IgD-negative memory B cell (primary cell): ENCODE measurements around the gene ZNF100. TPM values are rescaled to one million over a fixed set of nuclear protein-coding genes. Genes with fewer than 3 reads are reported as not detected.
"Not testable (repeated sequence)": the region's sequence is repeated elsewhere in the genome, so short reads cannot be mapped to it uniquely, and the experiment has no call there.

ENCODE experiments used
- H3K27ac Mint-ChIP-seq, 3 donors: one replicate each; pipeline ENCODE4 v1.8.0; 2020 to 2022; ENCODE audit warnings: mild to moderate bottlenecking in 3 of 3, mixed read lengths in 3 of 3, moderate library complexity in 1 of 3
- H3K27me3 Mint-ChIP-seq: one replicate; pipeline ENCODE4 v1.8.0; 2021; ENCODE audit warnings: mixed read lengths
- H3K36me3 Mint-ChIP-seq: one replicate; pipeline ENCODE4 v1.8.0; 2020; ENCODE audit warnings: mild to moderate bottlenecking, mixed read lengths
- H3K4me1 Mint-ChIP-seq, 3 donors: one replicate each; pipeline ENCODE4 v1.8.0; 2020 to 2022; ENCODE audit warnings: mixed read lengths in 3 of 3, mild to moderate bottlenecking in 1 of 3
- H3K4me3 Mint-ChIP-seq, 4 donors: one replicate each; pipeline ENCODE4 v1.8.0; 2020 to 2022; ENCODE audit warnings: mild to moderate bottlenecking in 4 of 4, mixed read lengths in 4 of 4, moderate library complexity in 3 of 4
- H3K9me3 Mint-ChIP-seq, 3 donors: one replicate each; pipeline ENCODE4 v1.8.0; 2020 to 2021; ENCODE audit warnings: mixed read lengths in 3 of 3, mild to moderate bottlenecking in 1 of 3
- polyA plus RNA-seq: library from polyadenylated mRNA; unstranded; fragments of 300-500 nt; fragmentation: Illumina TruSeq; gene quantifications from one replicate; pipeline ENCODE4 v1.2.3, GENCODE V29; 2021

The ZNF100 gene
- 14.4 TPM for polyA plus RNA-seq

GRCh38 chr19:21767065-21767800 lies at the start of gene ZNF100:
Gene ZNF100, minus strand, starts transcription at chr19:21767579. Its CDS starts 150 bp downstream, at chr19:21767429.
- Mint-ChIP-seq H3K36me3 (peaks cover 7% of the 10 kb centered on the region), H3K27me3 (no peaks in the 10 kb centered on the region), H3K27ac (peak within 1 kb of the TSS; percentile 92 to 100 (median 94)), H3K9me3 (no peaks in the 10 kb centered on the region), H3K4me1 (peaks cover 18 to 22% (median 19%) of the 10 kb centered on the region in 3 donors), H3K4me3 (peak within 1 kb of the TSS; percentile 95 to 100 (median 98))

DNA sequence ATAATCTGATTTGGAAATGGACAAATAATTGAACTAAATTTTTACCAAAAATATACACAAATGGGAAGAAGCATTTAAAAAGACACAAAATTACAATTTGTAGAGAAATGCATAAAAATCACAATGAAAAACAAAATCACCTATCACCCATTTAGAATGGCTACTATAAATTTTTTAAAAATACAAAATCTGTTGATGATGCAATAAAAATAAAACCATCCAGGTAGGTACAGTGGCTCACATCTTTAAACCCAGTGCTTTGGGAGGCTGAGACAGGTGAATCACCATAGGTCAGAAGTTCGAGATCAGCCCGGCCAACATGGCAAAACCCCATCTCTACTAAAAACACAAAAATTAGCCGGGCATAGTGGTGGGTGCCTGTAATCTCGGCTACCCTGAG lies 45.1 kb upstream of the ZNF100 start:
- Mint-ChIP-seq H3K4me1 (no peaks in the 10 kb centered on the region), H3K4me3 (peak overlapping the region in 1 of 4 donors; percentile 37), H3K9me3 (peaks cover 8 to 49% (median 17%) of the 10 kb centered on the region in 3 donors), H3K36me3 (peaks cover 45% of the 10 kb centered on the region), H3K27me3 (no peaks in the 10 kb centered on the region), H3K27ac (no peak overlapping the region)

DNA sequence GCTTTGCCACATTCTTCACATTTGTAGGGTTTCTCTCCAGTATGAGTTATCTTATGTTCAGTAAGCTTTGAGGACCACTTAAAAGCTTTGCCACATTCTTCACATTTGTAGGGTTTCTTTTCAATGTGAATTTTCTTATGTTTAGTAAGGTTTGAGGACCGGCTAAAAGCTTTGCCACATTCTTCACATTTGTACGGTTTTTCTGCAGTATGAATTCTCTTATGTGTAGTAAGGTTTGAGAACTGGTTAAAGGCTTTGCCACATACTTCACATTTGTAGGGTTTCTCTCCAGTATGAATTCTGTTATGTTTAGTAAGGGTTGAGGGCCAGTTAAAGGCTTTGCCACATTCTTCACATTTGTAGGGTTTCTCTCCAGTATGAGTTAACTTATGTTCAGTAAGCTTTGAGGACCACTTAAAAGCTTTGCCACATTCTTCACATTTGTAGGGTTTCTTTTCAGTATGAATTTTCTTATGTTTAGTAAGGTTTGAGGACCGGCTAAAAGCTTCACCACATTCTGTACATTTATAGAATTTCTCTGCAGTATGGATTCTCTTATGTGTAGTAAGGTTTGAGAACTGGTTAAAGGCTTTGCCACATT lies 41.1 kb upstream of the ZNF100 start:
- Mint-ChIP-seq H3K9me3 (peaks cover 10 to 45% (median 17%) of the 10 kb centered on the region in 3 donors), H3K36me3 (peaks cover 23% of the 10 kb centered on the region), H3K27ac (peak overlapping the region in 1 of 3 donors; percentile 4)
- not testable (repeated sequence) for H3K4me3 Mint-ChIP-seq, H3K4me1 Mint-ChIP-seq, H3K27me3 Mint-ChIP-seq

DNA sequence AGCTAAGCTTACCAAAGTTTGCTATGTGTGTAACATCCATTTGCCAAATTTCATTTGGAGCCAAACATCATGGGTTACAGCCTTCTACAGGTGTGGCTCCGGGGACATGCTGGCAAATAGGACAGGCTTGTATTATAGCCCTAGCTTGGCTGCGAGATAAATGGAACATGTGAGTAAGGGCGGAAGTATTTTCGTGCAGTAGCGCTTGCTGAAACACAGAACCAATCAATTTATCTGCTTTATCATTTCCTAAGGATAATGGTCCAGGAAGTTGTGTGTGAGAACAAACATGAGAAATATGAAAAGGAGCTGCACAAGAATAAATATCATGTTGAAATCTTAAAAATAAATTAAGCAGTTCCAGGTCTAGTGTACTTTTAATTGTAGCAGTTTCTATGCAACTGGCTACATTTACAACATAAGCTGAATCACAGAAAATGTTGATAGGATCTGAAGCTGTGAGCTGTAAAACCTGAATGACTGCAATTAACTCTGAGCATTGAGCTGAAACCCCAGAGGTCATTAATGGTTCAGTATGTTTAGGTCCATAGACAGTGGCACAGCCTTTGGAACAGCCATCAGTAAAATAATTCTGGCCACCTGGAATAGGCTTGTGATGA lies 22.2 kb upstream of the ZNF100 start:
- Mint-ChIP-seq H3K4me3 (no peak overlapping the region), H3K4me1 (no peaks in the 10 kb centered on the region), H3K27me3 (no peaks in the 10 kb centered on the region), H3K9me3 (peaks cover 10 to 21% (median 19%) of the 10 kb centered on the region in 3 donors), H3K36me3 (peaks cover 1% of the 10 kb centered on the region), H3K27ac (no peak overlapping the region)

- Mint-ChIP-seq H3K36me3 (peaks cover 1% of the 10 kb centered on the region), H3K27ac (no peak overlapping the region), H3K9me3 (peaks cover 8 to 23% (median 14%) of the 10 kb centered on the region in 3 donors), H3K4me3 (no peak overlapping the region), H3K4me1 (no peaks in the 10 kb centered on the region), H3K27me3 (no peaks in the 10 kb centered on the region)
These were observed 19.6 kb upstream of the ZNF100 start for GRCh38 chr19:21786936-21787335.

DNA sequence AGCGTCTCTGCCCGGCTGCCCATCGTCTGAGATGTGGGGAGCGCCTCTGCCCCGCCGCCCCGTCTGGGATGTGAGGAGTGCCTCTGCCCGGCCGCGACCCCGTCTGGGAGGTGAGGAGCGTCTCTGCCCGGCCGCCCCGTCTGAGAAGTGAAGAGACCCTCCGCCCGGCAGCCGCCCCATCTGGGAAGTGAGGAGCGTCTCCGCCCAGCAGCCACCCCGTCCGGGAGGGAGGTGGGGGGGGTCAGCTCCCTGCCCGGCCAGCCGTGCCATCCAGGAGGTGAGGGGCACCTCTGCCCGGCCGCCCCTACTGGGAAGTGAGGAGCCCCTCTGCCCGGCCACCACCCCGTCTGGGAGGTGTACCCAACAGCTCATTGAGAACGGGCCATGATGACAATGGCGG lies 8.4 kb upstream of the ZNF100 start:
- H3K27ac Mint-ChIP-seq, H3K4me3 Mint-ChIP-seq, H3K27me3 Mint-ChIP-seq, H3K36me3 Mint-ChIP-seq, H3K9me3 Mint-ChIP-seq, H3K4me1 Mint-ChIP-seq: not testable (repeated sequence)

DNA sequence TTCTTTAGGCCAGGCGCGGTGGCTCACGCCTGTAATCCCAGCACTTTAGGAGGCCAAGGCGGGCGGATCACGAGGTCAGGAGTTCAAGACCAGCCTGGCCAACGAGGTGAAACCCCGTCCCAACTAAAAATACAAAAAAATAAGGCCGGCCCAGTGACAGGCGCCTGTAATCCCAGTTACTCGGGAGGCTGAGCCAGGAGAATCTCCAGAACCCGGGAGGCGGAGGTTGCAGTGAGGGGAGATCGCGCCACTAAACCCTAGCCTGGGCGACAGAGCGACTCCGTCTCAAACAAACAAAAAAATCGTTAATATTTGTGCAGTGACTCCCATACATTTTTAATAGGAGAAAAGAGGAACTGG lies 694 bp downstream of the ZNF100 start:
- H3K4me3 Mint-ChIP-seq: peak overlapping the region; percentile 95 to 100 (median 98)
- H3K4me1 Mint-ChIP-seq: peaks cover 18 to 22% (median 19%) of the 10 kb centered on the region in 3 donors
- H3K9me3 Mint-ChIP-seq, H3K27me3 Mint-ChIP-seq: not testable (repeated sequence)
- H3K36me3 Mint-ChIP-seq: peaks cover 13% of the 10 kb centered on the region
- H3K27ac Mint-ChIP-seq: peak overlapping the region; percentile 92 to 100 (median 94)

GRCh38 chr19:21765151-21765550 lies 2.2 kb downstream of the ZNF100 start:
- H3K36me3 Mint-ChIP-seq: peaks cover 19% of the 10 kb centered on the region
- H3K9me3 Mint-ChIP-seq: no peaks in the 10 kb centered on the region
- no peaks in the 10 kb centered on the region for H3K27me3 Mint-ChIP-seq
- H3K4me1 Mint-ChIP-seq: peaks cover 17 to 22% (median 19%) of the 10 kb centered on the region in 3 donors
- no peak overlapping the region for H3K27ac Mint-ChIP-seq
- peak overlapping the region in 2 of 4 donors; percentile 3 to 33 for H3K4me3 Mint-ChIP-seq

DNA sequence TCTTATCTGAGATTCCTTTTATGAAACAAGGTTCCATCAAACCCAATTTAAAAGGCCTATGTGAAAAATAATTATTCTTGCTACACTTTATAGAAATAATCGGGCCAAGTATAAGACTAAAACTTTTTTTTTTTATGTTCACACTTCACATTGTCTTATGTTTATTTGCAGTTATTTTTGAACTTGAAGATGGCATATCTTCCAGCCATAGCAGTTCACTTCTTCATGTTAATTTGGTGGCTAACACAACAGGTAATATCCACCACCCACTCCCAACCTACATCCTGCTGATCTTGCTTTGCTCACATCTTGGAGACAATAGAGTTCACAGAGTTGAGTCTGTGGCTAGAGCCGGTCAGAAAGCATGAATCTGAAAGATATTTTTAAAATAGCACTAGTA lies 5.8 kb downstream of the ZNF100 start:
- H3K9me3 Mint-ChIP-seq, H3K27me3 Mint-ChIP-seq: not testable (repeated sequence)
- Mint-ChIP-seq H3K36me3 (peaks cover 26% of the 10 kb centered on the region), H3K4me1 (peaks cover 13 to 20% (median 14%) of the 10 kb centered on the region in 3 donors), H3K27ac (peak overlapping the region in 1 of 3 donors; percentile 17), H3K4me3 (peak overlapping the region in 1 of 4 donors; percentile 12)

DNA sequence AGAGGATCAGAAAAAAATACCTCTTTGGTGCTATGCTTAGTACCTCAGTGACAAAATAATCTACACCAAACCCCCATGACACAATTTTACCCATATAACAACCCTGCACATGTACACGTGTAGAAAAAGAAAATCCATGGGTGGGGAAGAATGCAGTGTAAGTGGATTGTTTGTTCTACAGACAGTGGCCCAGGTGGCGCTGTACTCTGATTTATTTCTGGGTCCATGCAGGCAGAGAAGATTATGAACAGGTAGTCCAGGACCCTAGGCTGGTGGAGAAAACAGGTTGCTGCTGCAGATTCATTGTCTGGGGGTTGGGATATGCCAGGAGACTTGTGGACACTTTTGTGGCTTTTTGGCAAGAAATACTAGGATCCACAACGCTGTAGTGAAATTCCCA lies 9.1 kb downstream of the ZNF100 start:
- Mint-ChIP-seq H3K27me3 (no peaks in the 10 kb centered on the region), H3K4me1 (peaks cover 9 to 16% (median 11%) of the 10 kb centered on the region in 3 donors), H3K27ac (peak overlapping the region in 1 of 3 donors; percentile 35), H3K9me3 (peaks cover 0 to 9% (median 8%) of the 10 kb centered on the region in 3 donors), H3K36me3 (peaks cover 37% of the 10 kb centered on the region), H3K4me3 (no peak overlapping the region)

- Mint-ChIP-seq H3K9me3 (peaks cover 0 to 10% (median 9%) of the 10 kb centered on the region in 3 donors), H3K27ac (peak overlapping the region in 1 of 3 donors; percentile 86), H3K4me3 (peak overlapping the region in 1 of 4 donors; percentile 33), H3K4me1 (peaks cover 9 to 15% (median 11%) of the 10 kb centered on the region in 3 donors), H3K36me3 (peaks cover 33% of the 10 kb centered on the region)
- not testable (repeated sequence) for H3K27me3 Mint-ChIP-seq
These were observed 11.8 kb downstream of the ZNF100 start for GRCh38 chr19:21755555-21755954.

DNA sequence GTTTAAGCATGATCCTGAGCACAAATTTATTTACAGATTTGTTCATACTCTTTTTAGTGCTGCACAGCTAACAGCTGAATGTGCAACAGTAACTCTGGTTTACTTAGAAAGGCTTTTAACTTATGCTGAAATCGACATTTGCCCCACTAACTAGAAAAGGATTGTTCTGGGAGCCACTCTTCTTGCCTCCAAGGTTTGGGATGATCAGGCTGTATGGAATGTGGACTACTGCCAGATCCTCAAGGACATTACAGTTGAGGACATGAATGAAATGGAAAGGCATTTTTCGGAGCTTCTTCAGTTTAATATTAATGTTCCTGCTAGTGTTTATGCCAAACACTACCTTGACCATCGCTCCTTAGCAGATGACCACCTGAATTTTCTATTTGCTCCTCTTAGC lies 16.0 kb downstream of the ZNF100 start:
- Mint-ChIP-seq H3K4me3 (no peak overlapping the region), H3K36me3 (peaks cover 34% of the 10 kb centered on the region), H3K27me3 (no peaks in the 10 kb centered on the region), H3K27ac (no peak overlapping the region), H3K9me3 (peaks cover 6 to 15% (median 13%) of the 10 kb centered on the region in 3 donors), H3K4me1 (peaks cover 13 to 21% (median 15%) of the 10 kb centered on the region in 3 donors)

- H3K27ac Mint-ChIP-seq: no peak overlapping the region
These were observed 16.7 kb downstream of the ZNF100 start for GRCh38 chr19:21750586-21751128.

GRCh38 chr19:21749090-21749489 lies 18.3 kb downstream of the ZNF100 start:
- peak overlapping the region in 1 of 4 donors; percentile 68 for H3K4me3 Mint-ChIP-seq
- peaks cover 3 to 10% (median 10%) of the 10 kb centered on the region in 3 donors for H3K4me1 Mint-ChIP-seq
- H3K9me3 Mint-ChIP-seq: peaks cover 6 to 7% (median 7%) of the 10 kb centered on the region in 3 donors
- peaks cover 22% of the 10 kb centered on the region for H3K36me3 Mint-ChIP-seq
- H3K27me3 Mint-ChIP-seq: no peaks in the 10 kb centered on the region
- no peak overlapping the region for H3K27ac Mint-ChIP-seq

More at GRCh38 chr19:21750586-21751128, 16.7 kb downstream of the ZNF100 start:
- H3K4me3 Mint-ChIP-seq: no peak overlapping the region
- H3K4me1 Mint-ChIP-seq: peaks cover 12 to 17% (median 15%) of the 10 kb centered on the region in 3 donors
- H3K27me3 Mint-ChIP-seq: no peaks in the 10 kb centered on the region
- H3K36me3 Mint-ChIP-seq: peaks cover 27% of the 10 kb centered on the region
- H3K9me3 Mint-ChIP-seq: peaks cover 6 to 12% (median 10%) of the 10 kb centered on the region in 3 donors

- Mint-ChIP-seq H3K36me3 (peaks cover 26% of the 10 kb centered on the region), H3K27me3 (no peaks in the 10 kb centered on the region), H3K4me1 (peaks cover 3 to 10% (median 10%) of the 10 kb centered on the region in 3 donors), H3K4me3 (no peak overlapping the region), H3K9me3 (peaks cover 6 to 7% (median 7%) of the 10 kb centered on the region in 3 donors), H3K27ac (no peak overlapping the region)
These were observed 19.3 kb downstream of the ZNF100 start for GRCh38 chr19:21748088-21748487.
